Fibroblast of mammary gland (primary cell): ENCODE measurements around the gene ZNF354C.

Experiments
- DNase-seq: peaks from one replicate; pipeline ENCODE4 v3.0.0-alpha.2; 2010; ENCODE audit warnings: low read depth
- H3K4me3 ChIP-seq: 2 replicates; pipeline ENCODE4 v1.5.1; 2011; ENCODE audit warnings: low read depth, mild to moderate bottlenecking, low read length, moderate library complexity; ENCODE audit not compliant: control insufficient read depth
- CTCF ChIP-seq: conservative IDR thresholded peaks from 2 replicates; pipeline ENCODE4 v1.5.1; 2011; ENCODE audit warnings: low read depth, low read length, inconsistent platforms; ENCODE audit not compliant: control insufficient read depth, insufficient read depth

Gene ZNF354C

GRCh38 chr5:179054876-179055275 is 5.3 kb upstream of the ZNF354C start:
- no peak for TF ChIP-seq CTCF
- H3K4me3 ChIP-seq = no peak overlapping the region
- no peak for DNase-seq

DNA sequence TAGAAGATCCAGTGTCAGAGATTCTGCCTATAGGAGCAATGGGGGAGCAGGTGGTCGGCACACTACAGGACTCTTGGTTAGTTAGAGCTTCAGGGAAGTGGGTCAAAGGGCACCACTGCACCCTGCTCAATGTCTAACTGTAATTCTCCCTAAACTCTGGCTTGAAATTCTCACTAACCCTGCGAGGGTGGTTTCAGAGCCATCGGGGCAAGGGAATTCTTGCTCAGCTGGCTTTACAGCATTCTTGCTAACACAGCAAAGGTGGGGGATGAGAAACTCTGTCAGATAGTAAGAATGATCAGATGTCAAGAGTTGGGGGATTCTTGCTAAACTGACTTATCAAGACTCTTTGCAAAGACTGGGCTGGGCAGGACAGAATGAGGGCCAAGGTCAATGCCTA is 4.7 kb upstream of the ZNF354C start:
- no peak for DNase-seq
- no peak overlapping the region for H3K4me3 ChIP-seq
- no peak for TF ChIP-seq CTCF

DNA sequence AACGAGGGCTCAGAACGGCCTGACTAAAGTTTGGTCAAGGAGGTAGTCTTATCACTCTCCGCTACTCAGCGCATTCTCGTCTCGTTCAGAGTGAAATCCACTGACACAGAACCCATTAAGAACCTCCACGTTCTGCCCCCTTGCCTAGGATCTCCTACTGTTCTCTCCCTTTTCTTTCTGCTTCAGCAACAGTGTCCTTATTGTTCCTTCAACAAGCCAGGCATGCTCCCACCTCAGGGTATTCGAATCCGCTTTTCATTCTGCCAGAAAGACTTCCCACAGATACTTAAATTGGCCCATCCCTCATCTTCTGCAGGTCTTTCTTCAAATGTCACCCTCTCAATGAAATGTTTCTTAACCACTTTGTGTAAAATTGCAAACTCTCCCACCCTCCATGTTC is 4.3 kb upstream of the ZNF354C start:
- TF ChIP-seq CTCF = no peak
- no peak overlapping the region for H3K4me3 ChIP-seq
- DNase-seq = no peak

GRCh38 chr5:179061025-179061424 is 852 bp downstream of the ZNF354C start:
- peak overlapping the region; percentile 69 for H3K4me3 ChIP-seq
- DNase-seq = no peak
- TF ChIP-seq CTCF = no peak

DNA sequence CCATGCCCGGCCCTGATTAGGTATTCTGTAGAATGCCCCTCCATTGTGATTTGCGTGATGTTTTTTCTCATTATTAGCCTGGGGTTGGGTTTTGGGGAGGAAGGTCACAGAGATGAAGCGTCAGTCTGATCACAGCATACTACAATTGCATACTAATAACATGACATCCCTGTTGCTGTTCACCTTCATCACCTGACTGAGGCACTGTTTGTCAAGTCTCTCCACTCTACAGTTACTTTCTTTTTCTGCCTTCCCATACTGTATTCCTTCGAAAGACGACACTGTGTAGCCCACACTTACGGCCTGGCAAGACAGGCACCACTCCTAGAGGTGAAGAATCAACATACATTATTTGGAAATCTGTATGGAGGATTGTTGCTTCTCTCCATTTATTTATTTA is 5.5 kb downstream of the ZNF354C start:
- no peak for TF ChIP-seq CTCF
- no peak overlapping the region for H3K4me3 ChIP-seq

GRCh38 chr5:179079165-179079987 is 19.2 kb downstream of the ZNF354C start:
- no peak for TF ChIP-seq CTCF
- no peak overlapping the region for H3K4me3 ChIP-seq
- DNase-seq = no peak

More for the DNA sequence above, 5.5 kb downstream of the ZNF354C start:
- DNase-seq = no peak
